HCEC 1CT (cell line): ENCODE results near the gene KCNE3.

ENCODE experiments used
- DNase-seq: peaks from one replicate; pipeline ENCODE4 v3.0.0-alpha.2; 2017

KCNE3 gene

GRCh38 chr11:74471037-74471436, 3.7 kb upstream of the KCNE3 start:
- DNase-seq, result no peak

DNA sequence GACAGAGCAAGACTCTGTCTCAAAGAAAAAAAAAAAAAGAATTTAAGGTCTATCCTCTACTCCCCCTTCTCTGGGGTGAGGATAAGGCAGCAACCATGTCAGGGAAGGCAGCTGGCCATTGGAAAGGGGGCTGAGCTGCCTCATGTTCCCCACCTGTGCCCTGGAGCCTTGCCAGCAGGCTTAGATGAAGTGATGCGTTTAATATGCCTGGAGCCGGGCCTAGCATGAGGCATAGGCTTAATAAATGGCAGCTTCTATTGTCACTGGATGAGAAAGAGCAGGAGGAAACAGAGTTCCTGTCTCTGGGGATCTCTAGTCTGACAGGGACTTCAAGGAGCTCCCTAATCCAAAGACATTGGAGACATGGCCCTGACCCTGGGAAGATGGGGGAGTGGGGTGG, 3.2 kb upstream of the KCNE3 start:
- no peak for DNase-seq

DNA sequence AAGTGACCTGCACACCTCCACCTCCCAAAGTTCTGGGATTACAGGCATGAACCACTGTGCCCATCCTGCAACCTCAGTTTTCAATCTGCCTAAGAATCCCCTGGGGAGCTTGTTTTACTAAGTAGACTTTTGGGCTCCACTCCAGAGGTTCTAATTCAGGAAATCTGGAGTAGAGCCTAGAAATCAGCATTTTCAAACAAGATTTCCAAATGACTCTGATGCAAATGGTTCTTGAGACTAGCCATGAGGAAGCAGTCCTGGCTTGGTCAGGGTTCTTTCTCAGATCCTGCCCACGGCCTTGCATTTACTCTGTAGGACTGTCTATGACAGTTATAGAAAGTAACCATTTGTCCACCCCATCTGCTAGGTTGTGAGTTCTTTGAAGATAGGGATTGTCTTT, 1.6 kb upstream of the KCNE3 start:
- no peak for DNase-seq

DNA sequence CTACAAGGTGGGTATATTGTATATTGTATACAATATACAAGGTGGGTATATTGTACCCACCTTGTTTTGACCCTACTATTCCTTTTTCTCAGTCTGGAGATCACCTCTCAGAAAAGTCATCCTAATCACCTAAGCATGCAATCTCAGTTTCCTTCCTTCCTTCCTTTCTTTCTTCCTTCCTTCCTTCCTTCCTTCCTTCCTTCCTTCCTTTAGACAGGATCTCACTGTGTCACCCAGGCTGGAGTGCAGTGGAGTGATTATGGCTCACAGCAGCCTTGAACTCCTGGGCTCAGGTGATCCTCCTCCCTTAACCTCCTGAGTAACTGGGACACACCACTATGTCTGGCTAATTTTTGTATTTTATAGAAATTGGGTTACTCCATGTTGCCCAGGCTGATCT, 1.2 kb upstream of the KCNE3 start:
- DNase-seq, result no peak

DNA sequence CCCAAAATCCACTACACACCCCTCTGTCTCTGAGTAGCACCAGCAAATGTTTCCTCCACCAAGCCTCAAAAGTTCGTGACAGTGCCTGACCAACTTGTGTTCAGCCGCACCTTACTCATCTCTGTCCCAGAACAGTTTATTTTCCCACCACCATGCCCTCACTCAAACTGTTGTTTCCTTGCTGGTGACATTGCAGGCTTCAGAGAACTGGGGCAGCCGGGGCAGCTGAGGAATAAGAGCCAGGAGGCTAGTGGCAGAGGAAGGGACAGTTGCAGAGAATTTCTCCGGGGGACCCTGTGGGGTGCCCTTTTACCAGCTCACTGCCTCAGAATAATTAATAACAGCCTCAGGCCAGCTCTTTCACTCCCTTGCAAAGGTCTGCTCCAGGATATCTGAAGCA, 709 bp upstream of the KCNE3 start:
- DNase-seq, result no peak

DNA sequence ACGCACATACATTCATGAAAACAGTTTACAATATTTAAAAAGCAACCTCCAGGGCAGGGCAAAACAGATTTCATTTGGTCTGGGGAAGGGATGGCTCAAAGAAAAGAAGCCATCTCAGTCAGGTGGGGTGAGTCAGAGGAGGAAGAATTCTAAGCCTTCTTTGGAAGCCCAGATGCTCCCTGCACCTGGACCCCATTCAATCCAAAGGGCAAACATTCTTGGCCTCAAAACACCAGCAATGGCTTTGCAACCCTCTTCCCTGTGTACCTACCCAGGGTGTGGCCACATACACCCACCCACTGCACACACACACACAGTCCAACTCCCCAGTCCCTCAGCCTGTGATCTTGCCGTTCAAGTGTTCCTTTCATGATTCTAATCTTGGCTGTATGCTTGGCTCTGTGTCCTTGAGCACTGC, 2.0 kb downstream of the KCNE3 start:
- DNase-seq, result no peak

- DNase-seq, result no peak
These were observed 2.6 kb downstream of the KCNE3 start for GRCh38 chr11:74464746-74465145.

- DNase-seq, result no peak
These were observed 4.1 kb downstream of the KCNE3 start for GRCh38 chr11:74463216-74463615.

GRCh38 chr11:74462631-74463030, 4.7 kb downstream of the KCNE3 start:
- DNase-seq, result no peak

- DNase-seq, result peak; percentile 14
These were observed 5.3 kb downstream of the KCNE3 start for GRCh38 chr11:74462009-74462408.

DNA sequence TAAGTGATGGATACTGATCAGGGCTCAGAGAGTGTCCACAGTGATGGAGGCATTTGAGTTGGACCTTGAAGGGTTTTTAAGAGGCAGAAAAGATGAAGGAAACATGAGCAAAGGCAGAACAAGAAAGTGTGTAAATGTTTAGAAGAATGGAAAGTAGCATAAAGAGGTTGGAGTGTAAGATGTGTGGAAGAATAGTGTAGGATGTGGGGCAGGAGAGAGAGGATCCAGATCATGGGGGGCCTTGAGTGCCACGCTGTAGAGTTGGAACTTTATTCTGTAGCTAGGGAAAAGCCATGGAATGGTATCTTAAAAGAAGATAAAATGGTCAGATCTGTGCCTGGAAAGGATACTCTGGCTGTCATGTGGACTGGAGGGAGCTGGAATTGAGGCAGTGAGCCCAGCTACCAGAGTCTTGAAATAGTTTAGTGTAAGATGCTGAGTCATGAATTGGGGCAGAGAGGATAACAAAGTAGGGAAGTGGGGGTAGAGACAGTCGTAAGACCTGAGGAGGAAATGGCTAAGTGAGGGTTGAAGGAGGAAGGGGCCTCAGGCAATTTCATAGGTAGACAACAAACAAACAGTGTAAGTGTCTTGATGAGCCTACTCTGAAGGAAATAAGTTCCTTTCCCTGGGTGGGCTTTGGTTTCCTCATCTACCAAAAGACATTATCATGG, 6.7 kb downstream of the KCNE3 start:
- DNase-seq, result peak; percentile 39

DNA sequence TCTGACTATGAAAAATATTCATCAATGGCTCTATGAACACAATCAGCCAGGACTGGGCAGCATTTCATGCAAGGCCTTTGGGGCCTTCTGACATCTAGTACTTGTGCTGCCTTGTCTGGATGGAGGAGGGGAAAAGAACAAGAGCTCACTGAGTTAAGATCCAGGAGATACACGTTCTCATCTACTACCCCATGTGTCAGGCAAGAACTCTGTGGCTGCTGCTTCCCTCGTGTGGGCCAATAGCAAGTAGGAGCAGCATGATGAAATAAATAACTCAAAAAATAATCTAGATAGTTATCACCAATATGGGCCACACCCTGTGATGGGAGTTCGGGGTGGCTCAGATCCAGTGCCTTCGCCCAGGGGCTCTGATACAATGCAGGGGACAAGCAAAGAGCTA, 7.3 kb downstream of the KCNE3 start:
- DNase-seq, result no peak

- DNase-seq, result no peak
These were observed 7.8 kb downstream of the KCNE3 start for GRCh38 chr11:74459584-74459983.

DNA sequence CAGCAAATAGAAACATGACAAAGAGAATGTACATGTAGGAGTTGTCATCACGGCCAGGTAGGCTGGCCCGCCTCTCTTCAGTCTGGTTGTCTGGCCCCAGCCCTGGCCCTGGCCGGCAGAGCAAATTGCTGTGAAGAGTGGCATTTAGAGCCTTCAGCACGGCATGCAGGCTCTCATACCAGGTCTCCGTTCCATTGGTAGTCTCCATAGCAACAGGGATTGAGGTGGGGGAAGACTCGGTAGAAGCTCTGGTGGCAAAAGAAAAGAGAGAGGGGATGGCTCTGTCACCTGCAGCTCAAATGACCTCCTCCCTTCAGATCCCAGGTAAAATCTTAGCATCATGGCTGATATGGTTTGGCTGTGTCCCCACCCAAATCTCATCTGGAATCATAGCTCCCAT, 10.0 kb downstream of the KCNE3 start:
- no peak for DNase-seq

GRCh38 chr11:74453373-74453975, 13.9 kb downstream of the KCNE3 start:
- peak; percentile 34 for DNase-seq

GRCh38 chr11:74452366-74452765, 15.0 kb downstream of the KCNE3 start:
- no peak for DNase-seq

DNA sequence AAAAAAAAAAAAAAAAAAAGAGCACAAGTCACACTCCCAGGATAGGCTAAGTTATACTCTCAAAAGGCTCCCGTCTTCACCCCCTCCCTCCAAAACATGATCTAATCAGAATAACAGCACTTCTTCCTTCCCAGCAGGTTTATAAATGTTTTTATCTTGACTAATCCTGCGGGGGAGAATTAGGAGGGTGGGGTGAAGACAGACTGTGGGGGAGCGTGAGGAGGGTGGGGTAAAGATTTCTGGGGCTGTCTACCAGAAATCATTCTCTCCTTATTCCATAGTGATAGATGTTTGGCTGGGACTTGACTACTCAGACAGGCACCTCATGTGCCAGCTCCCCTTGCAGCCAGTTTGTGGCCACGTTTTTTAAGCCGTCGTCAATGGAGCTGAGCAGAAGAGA, 17.0 kb downstream of the KCNE3 start:
- DNase-seq, result no peak

- DNase-seq, result peak; percentile 73
These were observed 17.9 kb downstream of the KCNE3 start for GRCh38 chr11:74449369-74449931.

- DNase-seq, result no peak
These were observed 19.6 kb downstream of the KCNE3 start for GRCh38 chr11:74447720-74448119.

- DNase-seq, result no peak
These were observed 20.8 kb downstream of the KCNE3 start for GRCh38 chr11:74446532-74446938.

GRCh38 chr11:74444173-74444826, 23.0 kb downstream of the KCNE3 start:
- no peak for DNase-seq

DNA sequence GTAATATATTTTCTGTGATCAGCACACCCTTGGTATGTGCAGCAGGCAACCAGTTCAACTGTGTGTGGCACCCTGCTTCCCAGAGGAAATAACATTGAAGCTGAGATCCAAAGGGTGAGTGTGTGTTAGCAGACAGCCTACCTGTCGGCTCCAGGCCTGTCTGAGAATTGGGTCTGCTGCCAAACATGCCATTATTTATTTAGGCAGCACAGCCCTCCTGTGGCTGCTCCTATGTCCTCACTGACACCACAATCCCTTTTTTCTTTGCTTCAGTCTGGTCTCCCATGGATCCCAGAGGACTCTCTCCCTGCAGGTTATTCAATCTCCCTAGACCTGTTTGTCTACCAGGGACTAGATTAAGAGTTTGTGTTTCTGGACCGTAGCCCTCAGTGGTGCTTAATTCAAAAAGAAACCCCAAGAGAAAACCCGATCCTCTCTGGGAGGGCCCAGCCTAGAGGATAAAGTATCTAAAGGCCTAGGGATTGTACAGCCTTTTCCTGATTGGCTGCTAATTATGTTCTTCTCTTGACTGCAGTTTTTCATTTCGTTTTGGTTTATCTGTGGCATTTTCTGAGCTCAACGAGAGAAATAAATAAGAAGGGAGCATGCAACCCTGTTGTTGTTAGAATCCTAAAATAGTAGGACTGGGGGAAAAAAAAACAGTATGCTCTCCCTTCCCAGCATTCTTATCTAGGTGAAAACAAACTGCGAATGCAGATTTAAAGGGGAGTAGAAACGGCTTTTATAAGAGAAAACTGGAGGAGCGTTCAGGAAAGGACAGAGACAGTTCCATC, 24.1 kb downstream of the KCNE3 start:
- no peak for DNase-seq

GRCh38 chr11:74442636-74443035, 24.7 kb downstream of the KCNE3 start:
- DNase-seq, result peak; percentile 5
